Smooth muscle cell (in vitro differentiated cells): Measurements from ENCODE around the gene MACF1. TPM values are rescaled to one million over a fixed set of nuclear protein-coding genes. Genes with fewer than 3 reads are reported as not detected.

Experiments used
- DNase-seq: peaks from one replicate; lab custom pipeline; 2025; ENCODE audit not compliant: unreplicated experiment; lab: John Stamatoyannopoulos, UW
- H2AFZ ChIP-seq: fragments of 200-600 bp; sonication (generic); 2 replicates; pipeline ENCODE4 v1.6.0; 2016; ENCODE audit warnings: antibody characterized with exemption, low read depth, mild to moderate bottlenecking
- H3F3A ChIP-seq: fragments of 200-600 bp; sonication (generic); 2 replicates; pipeline ENCODE4 v1.6.0; 2017; ENCODE audit warnings: antibody characterized with exemption, low read depth
- H3K27ac ChIP-seq: fragments of 200-600 bp; sonication (generic); 2 replicates; pipeline ENCODE4 v1.5.1; 2016; ENCODE audit warnings: low read depth, mild to moderate bottlenecking
- H3K27me3 ChIP-seq: fragments of 200-600 bp; sonication (generic); 2 replicates; pipeline ENCODE4 v1.6.1; 2016; ENCODE audit warnings: low read depth, mild to moderate bottlenecking
- H3K36me3 ChIP-seq: fragments of 200-600 bp; sonication (generic); 2 replicates; pipeline ENCODE4 v1.5.1; 2016; ENCODE audit warnings: low read depth
- H3K4me1 ChIP-seq: fragments of 200-600 bp; sonication (generic); 2 replicates; pipeline ENCODE4 v1.5.1; 2016; ENCODE audit warnings: low read depth
- H3K4me2 ChIP-seq: fragments of 200-600 bp; sonication (generic); 2 replicates; pipeline ENCODE4 v1.6.0; 2016; ENCODE audit warnings: mild to moderate bottlenecking
- H3K4me3 ChIP-seq: fragments of 200-600 bp; sonication (generic); 2 replicates; pipeline ENCODE4 v1.5.1; 2016; ENCODE audit warnings: mild to moderate bottlenecking
- H3K79me2 ChIP-seq: fragments of 200-600 bp; sonication (generic); 2 replicates; pipeline ENCODE4 v1.6.0; 2016; ENCODE audit warnings: low read depth, mild to moderate bottlenecking
- H3K9ac ChIP-seq: fragments of 200-600 bp; sonication (generic); 2 replicates; pipeline ENCODE4 v1.6.0; 2016; ENCODE audit warnings: low read depth
- H3K9me3 ChIP-seq: fragments of 200-600 bp; sonication (generic); replicated peaks from 2 replicates; pipeline ENCODE4 v1.5.1; 2016; ENCODE audit warnings: low read depth
- H4K20me1 ChIP-seq: fragments of 200-600 bp; sonication (generic); 2 replicates; pipeline ENCODE4 v1.6.0; 2016; ENCODE audit warnings: low read depth
- CTCF ChIP-seq: fragments of 200-600 bp; sonication (generic); IDR thresholded peaks from 2 replicates; pipeline ENCODE4 v1.5.1; 2017; ENCODE audit warnings: borderline replicate concordance, mild to moderate bottlenecking, antibody characterized with exemption; ENCODE audit not compliant: insufficient read depth, poor library complexity, severe bottlenecking
- WGBS: methylation state at CpG from one replicate; pipeline ENCODE4 v1.1.7; 2016; ENCODE audit warnings: low lambda C conversion rate; 5-methylcytosine and 5-hydroxymethylcytosine counted together
- polyA plus RNA-seq: library from polyadenylated mRNA; unstranded; fragments of >200 nt; fragmentation: Nextera tagmentation; extraction: Ambion mirVana; gene quantifications from 2 replicates; pipeline ENCODE4 v1.2.1, GENCODE V29; 2016
- total RNA-seq: library from RNA; depleted of rRNA; stranded (reverse); fragments of >200 nt; gene quantifications from 2 replicates; pipeline ENCODE4 v1.2.3, GENCODE V29; 2014

MACF1 gene
- total and polyA plus RNA-seq, 2 experiments from 2014 or later = 36.9 to 195 TPM

- Histone ChIP-seq H3K36me3 (peaks cover 50% of the 10 kb centered on the region), H4K20me1 (peaks cover 36% of the 10 kb centered on the region)
Measured at GRCh38 chr1:39483276-39483675, 278.8 kb downstream of the MACF1 start.

GRCh38 chr1:39484564-39484963 is 280.1 kb downstream of the MACF1 start:
- no peaks in the 10 kb centered on the region for H3K79me2 ChIP-seq
- no peaks in the 10 kb centered on the region for H3K27me3 ChIP-seq
- no peak for DNase-seq
- peaks cover 36% of the 10 kb centered on the region for H4K20me1 ChIP-seq
- no peak overlapping the region for H3K27ac ChIP-seq
- H3K4me2 ChIP-seq = no peak overlapping the region
- H3K4me3 ChIP-seq = no peak overlapping the region
- H3K9ac ChIP-seq = no peak overlapping the region
- TF ChIP-seq CTCF = no peak
- no peaks in the 10 kb centered on the region for H3K9me3 ChIP-seq
- no peaks in the 10 kb centered on the region for H3K4me1 ChIP-seq
- WGBS = 97% methylated on average over 7 of the region's 7 CpGs
- no peak overlapping the region for H2AFZ ChIP-seq
- peaks cover 7% of the 10 kb centered on the region for H3F3A ChIP-seq
- peaks cover 44% of the 10 kb centered on the region for H3K36me3 ChIP-seq

More at GRCh38 chr1:39483276-39483675, 278.8 kb downstream of the MACF1 start:
- peaks cover 7% of the 10 kb centered on the region for H3F3A ChIP-seq
- TF ChIP-seq CTCF = no peak
- H3K79me2 ChIP-seq = no peaks in the 10 kb centered on the region
- H3K27me3 ChIP-seq = no peaks in the 10 kb centered on the region
- H3K9ac ChIP-seq = no peak overlapping the region
- H3K27ac ChIP-seq = no peak overlapping the region
- no peak overlapping the region for H3K4me2 ChIP-seq
- no peaks in the 10 kb centered on the region for H3K9me3 ChIP-seq
- DNase-seq = no peak
- no peak overlapping the region for H2AFZ ChIP-seq
- H3K4me1 ChIP-seq = no peaks in the 10 kb centered on the region
- 88% methylated on average over 1 of the region's 1 CpG for WGBS
- H3K4me3 ChIP-seq = no peak overlapping the region

GRCh38 chr1:39485046-39485803 is 280.7 kb downstream of the MACF1 start:
- DNase-seq = no peak
- Histone ChIP-seq H3K36me3 (peaks cover 38% of the 10 kb centered on the region), H3K9me3 (no peaks in the 10 kb centered on the region), H2AFZ (no peak overlapping the region), H3K79me2 (no peaks in the 10 kb centered on the region), H3K4me2 (no peak overlapping the region), H3K4me3 (no peak overlapping the region), H3K27ac (no peak overlapping the region), H3F3A (peaks cover 7% of the 10 kb centered on the region), H3K4me1 (no peaks in the 10 kb centered on the region), H4K20me1 (peaks cover 36% of the 10 kb centered on the region), H3K9ac (no peak overlapping the region), H3K27me3 (peaks cover 1% of the 10 kb centered on the region)
- no peak for TF ChIP-seq CTCF
- WGBS = 96% methylated on average over 14 of the region's 14 CpGs
